Heart right ventricle (tissue), 16 donors: ENCODE results near the gene IFIT1. TPM values are rescaled to one million over a fixed set of nuclear protein-coding genes. Genes with fewer than 3 reads are reported as not detected.
A peak's percentile ranks its signal among the peaks of the same experiment; 100 is the strongest.
"Not testable (repeated sequence)": the region's sequence is repeated elsewhere in the genome, so short reads cannot be mapped to it uniquely, and the experiment has no call there.

ENCODE experiments used
- ATAC-seq, 8 donors: fragments of 200-7000 bp; cut with Tn5 transposase; one replicate each; pipeline ENCODE4 v1.9.1; 2020; ENCODE audit warnings: mild to moderate bottlenecking in 8 of 8, moderate library complexity in 8 of 8, moderate number of reproducible peaks in 1 of 8
- DNase-seq, 2 donors: peaks; one replicate each; pipeline ENCODE4 v3.0.0-alpha.2; 2020
- H3K27ac ChIP-seq, 10 donors: fragments of 200-600 bp; sonication (generic) in 2 of 10; one replicate each; pipeline versions ENCODE4 v1.5.0 to v1.8.0; 2020 to 2022; ENCODE audit warnings: mild to moderate bottlenecking in 3 of 10
- H3K27me3 ChIP-seq, 7 donors: fragments of 200-600 bp; one replicate each; pipeline ENCODE4 v1.8.0; 2021 to 2022; ENCODE audit warnings: mild to moderate bottlenecking in 2 of 7
- H3K36me3 ChIP-seq, 9 donors: fragments of 200-600 bp; sonication (generic) in 1 of 9; one replicate each; pipeline versions ENCODE4 v1.5.0 to v1.8.0; 2020 to 2022; ENCODE audit warnings: mild to moderate bottlenecking in 2 of 9
- H3K4me1 ChIP-seq, 9 donors: fragments of 200-600 bp; sonication (generic) in 1 of 9; one replicate each; pipeline versions ENCODE4 v1.5.0 to v1.8.0; 2020 to 2022; ENCODE audit warnings: mild to moderate bottlenecking in 4 of 9
- H3K4me3 ChIP-seq, 10 donors: fragments of 200-600 bp; sonication (generic) in 2 of 10; one replicate each; pipeline versions ENCODE4 v1.5.0 to v1.8.0; 2020 to 2022; ENCODE audit warnings: mild to moderate bottlenecking in 7 of 10, moderate library complexity in 2 of 10
- H3K9me3 ChIP-seq, 11 donors: fragments of 200-600 bp in 10 of 11; sonication (generic) in 2 of 11; one replicate each; pipeline versions ENCODE4 v1.5.0 to v1.8.0; 2013 to 2022; ENCODE audit warnings: mild to moderate bottlenecking in 2 of 11, control low read depth in 1 of 11, moderate library complexity in 1 of 11
- CTCF ChIP-seq, 9 donors: fragments of 200-600 bp; sonication (generic) in 2 of 9; IDR thresholded peaks; one replicate each; pipeline versions ENCODE4 v1.5.0 to v1.8.0; 2021 to 2022; ENCODE audit warnings: antibody characterized with exemption in 9 of 9, mild to moderate bottlenecking in 5 of 9, moderate library complexity in 1 of 9
- WGBS, 2 donors: extraction: QIAGEN DNeasy Blood & Tissue Kit; methylation state at CpG; one replicate each; pipeline ENCODE4 v1.1.7; 2013; ENCODE audit warnings: inconsistent platforms in 1 of 2; 5-methylcytosine and 5-hydroxymethylcytosine counted together
- intact Hi-C, 10 donors: fragments of 100-400 bp; cut with DNase I; formaldehyde crosslinking; loops; one replicate each; pipeline versions ENCODE4 v1.11.1 to v1.14.2; 2022
- polyA plus RNA-seq, 2 donors: library from polyadenylated mRNA; stranded (reverse); fragments of 200-250 nt; gene quantifications; one replicate each; pipeline ENCODE4 v1.2.3, GENCODE V29; 2013
- total RNA-seq, 10 donors: library from RNA; stranded (reverse); fragmentation: NEBNext Ultra II Directional in 3 of 10; extraction: Animal tissue kit (Norgen Biotek cat#: 25700) in 3 of 10; gene quantifications; one replicate each; pipeline versions ENCODE4 v1.2.1 to v1.2.4, GENCODE V29; 2021 to 2023
- donor health status: Arrhythmogenic right ventricular cardiomyopathy.
- donor health status: ischemic (EF 13 %, LVEDD 7.1; RV severe dilation, severe dysfunction).
- donor health status: healthy with polysubstance abuse.
- donor health status: DM: no; HTN: yes; CAD: no.
- donor health status: DM: no; HTN: no; CAD: no.
- donor health status: ischemic (EF 25% LVEDD 6.9; RV normal size, moderate dysfunction).
- donor health status: ischemic (EF 25% LVEDD 5.7; RV mildly dilated, moderate dysfunction).
- donor health status: healthy.
- donor health status: DM: yes; HTN: yes; CAD: no.
- donor health status: Ischemic cardiomyopathy.
- donor health status: ischemic (EF 35%, LVEDD 5.7; RV mildly dilated, moderate dysfunction).
- donor health status: nonischemic (EF 11% LVEDD 7.7; RV severe dilation, severe dysfunction).
- donor health status: DM: yes; HTN: yes; CAD: no.
- donor health status: PGD.
- donor health status: ischemic (EF 29% LVEDD 5.4; RV normal size, mild dysfunction).
- donor health status: nonischemic (EF 23%, LVEDD 6.1; RV moderate dilation, normal function).

Gene IFIT1
- total and polyA plus RNA-seq, 12 donors: 5.1 to 50.1 (median 27.8) TPM

- TF ChIP-seq CTCF (IDR thresholded peaks at IDR 0.05): no peak
- H3K9me3 ChIP-seq: peaks cover 0 to 5% (median 0%) of the 10 kb centered on the region in 11 donors
- no peak overlapping the region for H3K4me3 ChIP-seq
- peaks cover 18 to 73% (median 65%) of the 10 kb centered on the region in 9 donors for H3K4me1 ChIP-seq
- H3K27me3 ChIP-seq: no peaks in the 10 kb centered on the region
- no peaks in the 10 kb centered on the region for H3K36me3 ChIP-seq
- no peak for DNase-seq
- 55 to 58% methylated on average over 2 of the region's 2 CpGs for WGBS, 2 donors
- H3K27ac ChIP-seq: peak overlapping the region in 8 of 10 donors; percentile 47 to 89 (median 79)
- no peak for ATAC-seq
- intact Hi-C loops: no loop called here
Measured at GRCh38 chr10:89348975-89349374, 43.4 kb upstream of the IFIT1 start.

- H3K36me3 ChIP-seq, H3K9me3 ChIP-seq, H3K27me3 ChIP-seq, intact Hi-C loops: not testable (repeated sequence)
- Histone ChIP-seq H3K4me3 (peak overlapping the region in 1 of 10 donors; percentile 16), H3K4me1 (peaks cover 18 to 73% (median 64%) of the 10 kb centered on the region in 9 donors), H3K27ac (peak overlapping the region; percentile 37 to 89 (median 81))
- DNase-seq: peak in 1 of 2 donors; percentile 35
- 42 to 47% methylated on average over 7 of the region's 7 CpGs for WGBS, 2 donors
- ATAC-seq: peak in 7 of 8 donors; percentile 22 to 61 (median 37)
Measured at GRCh38 chr10:89350631-89351315, 41.6 kb upstream of the IFIT1 start.

- intact Hi-C loops: no loop called here
- DNase-seq (no peak), ATAC-seq (peak in 2 of 8 donors; percentile 3 to 25)
- WGBS, 2 donors: 51 to 63% methylated on average over 1 of the region's 1 CpG
- no peak for TF ChIP-seq CTCF (IDR thresholded peaks at IDR 0.05)
- Histone ChIP-seq H3K4me3 (peak overlapping the region in 1 of 10 donors; percentile 16), H3K9me3 (peaks cover 0 to 7% (median 0%) of the 10 kb centered on the region in 11 donors), H3K36me3 (no peaks in the 10 kb centered on the region), H3K4me1 (peaks cover 18 to 68% (median 57%) of the 10 kb centered on the region in 9 donors), H3K27ac (peak overlapping the region; percentile 37 to 89 (median 81)), H3K27me3 (no peaks in the 10 kb centered on the region)
Measured at GRCh38 chr10:89351412-89351779, 41.0 kb upstream of the IFIT1 start.

GRCh38 chr10:89351780-89352597 lies 40.4 kb upstream of the IFIT1 start:
- H3K36me3 ChIP-seq: no peaks in the 10 kb centered on the region
- 35 to 43% methylated on average over 12 of the region's 12 CpGs for WGBS, 2 donors
- peaks cover 0 to 7% (median 0%) of the 10 kb centered on the region in 11 donors for H3K9me3 ChIP-seq
- ATAC-seq (peak; percentile 46 to 83 (median 70)), DNase-seq (peak in 1 of 2 donors; percentile 51)
- intact Hi-C loops: no loop called here
- H3K4me3 ChIP-seq: peak overlapping the region in 1 of 10 donors; percentile 16
- no peaks in the 10 kb centered on the region for H3K27me3 ChIP-seq
- H3K4me1 ChIP-seq: peaks cover 16 to 62% (median 51%) of the 10 kb centered on the region in 9 donors
- TF ChIP-seq CTCF (IDR thresholded peaks at IDR 0.05): no peak
- H3K27ac ChIP-seq: peak overlapping the region; percentile 37 to 89 (median 81)
